ENCODE results near the gene HLF.

Gene HLF

DNA sequence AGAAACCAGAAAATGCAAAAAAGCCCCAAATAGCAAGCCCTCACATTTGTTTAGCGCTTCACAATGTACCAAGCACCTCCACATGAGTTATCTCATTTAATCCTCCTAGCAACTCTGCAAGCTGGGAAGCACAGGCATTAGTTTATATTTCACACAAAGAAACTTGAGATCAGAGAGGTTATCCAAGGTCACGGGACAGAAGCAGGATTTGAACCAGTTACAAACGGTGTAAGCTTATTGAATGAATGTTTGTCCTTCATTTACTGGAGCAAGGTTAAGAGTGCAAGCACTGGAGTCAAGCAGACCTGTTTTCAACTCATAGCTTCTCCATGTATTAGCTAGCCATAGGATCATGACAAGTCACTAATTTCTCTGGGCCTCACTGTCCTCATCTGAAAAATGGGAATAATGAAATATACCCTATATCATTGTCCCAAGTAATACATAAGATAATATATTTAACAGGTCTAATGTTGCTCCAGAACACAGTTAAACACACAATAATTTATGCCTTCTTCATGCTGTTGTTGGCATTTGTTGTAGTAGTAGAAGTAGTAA is 6.1 kb upstream of the HLF start:
- DNase-seq, result no peak

DNA sequence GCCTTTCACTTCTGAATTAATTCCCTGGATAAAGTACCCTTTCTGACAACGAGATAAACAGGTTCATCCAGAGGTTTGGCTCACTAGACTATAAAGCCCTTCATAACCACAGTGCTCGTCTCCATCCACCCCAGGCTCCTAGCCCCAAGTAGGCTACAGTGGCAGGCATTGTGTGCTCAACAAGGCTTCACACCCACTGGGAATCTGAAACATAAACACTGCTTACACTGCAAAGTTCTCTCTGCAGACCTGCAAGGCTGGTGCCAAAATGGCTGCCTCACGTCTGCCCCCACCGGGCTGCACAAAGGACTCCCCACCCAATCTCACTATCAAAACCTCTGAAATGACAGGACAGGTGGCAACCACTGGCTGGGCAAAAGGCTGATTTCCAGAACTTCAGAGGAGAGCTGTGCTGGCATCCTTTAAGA is 5.1 kb upstream of the HLF start:
- DNase-seq, result no peak

DNA sequence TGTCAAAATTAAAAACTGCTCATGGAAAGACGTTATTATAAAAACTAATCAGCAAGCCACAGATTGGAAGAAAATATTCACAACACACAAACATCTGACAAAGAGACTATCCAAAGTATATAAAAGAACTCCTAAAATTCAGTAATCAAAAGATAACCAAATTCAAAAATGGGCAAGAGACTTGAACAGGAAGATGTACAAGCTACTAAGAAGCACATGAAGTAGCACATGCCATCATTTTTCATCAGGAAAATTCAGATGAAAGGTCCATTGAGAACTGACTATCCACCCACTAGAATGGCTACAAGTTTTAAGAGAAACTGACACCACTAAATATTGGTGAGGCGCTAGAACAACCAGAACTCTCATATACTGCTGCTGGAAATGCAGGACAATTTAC is 3.4 kb upstream of the HLF start:
- no peak for DNase-seq

DNA sequence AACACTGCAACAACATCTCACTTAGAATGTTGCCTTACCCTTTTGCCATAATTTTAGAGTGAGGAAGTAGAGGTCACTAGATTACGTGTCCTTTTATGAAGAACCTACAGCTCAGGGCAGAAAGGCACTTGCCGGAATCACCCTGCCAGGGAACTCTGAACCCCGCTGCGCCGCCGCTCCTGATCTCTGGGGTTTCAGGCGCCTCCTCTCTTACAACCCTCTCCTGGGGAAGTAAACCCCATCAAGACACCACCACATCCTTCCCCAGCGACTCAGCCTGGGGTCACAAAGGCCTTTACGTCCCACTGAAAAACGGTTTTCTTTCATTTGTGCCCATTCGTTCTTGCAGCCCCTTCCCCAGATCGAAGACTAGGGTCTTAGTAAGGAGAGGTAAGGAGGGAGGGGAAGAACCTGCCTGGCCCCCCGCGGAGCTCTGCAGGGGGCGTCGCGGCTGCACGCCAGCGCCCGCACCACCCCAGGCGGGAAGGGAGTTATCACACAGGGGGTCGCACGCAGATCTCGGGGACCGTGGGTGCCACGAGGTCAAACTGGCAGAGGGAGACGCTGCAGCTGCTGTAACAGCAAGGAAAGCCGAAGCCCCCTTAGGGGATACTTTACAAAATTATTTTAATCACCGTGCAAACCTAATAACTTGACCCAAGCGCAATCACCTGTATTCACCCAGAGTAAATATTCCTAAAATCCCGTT is 1.0 kb upstream of the HLF start:
- peak; percentile 41 for DNase-seq

DNA sequence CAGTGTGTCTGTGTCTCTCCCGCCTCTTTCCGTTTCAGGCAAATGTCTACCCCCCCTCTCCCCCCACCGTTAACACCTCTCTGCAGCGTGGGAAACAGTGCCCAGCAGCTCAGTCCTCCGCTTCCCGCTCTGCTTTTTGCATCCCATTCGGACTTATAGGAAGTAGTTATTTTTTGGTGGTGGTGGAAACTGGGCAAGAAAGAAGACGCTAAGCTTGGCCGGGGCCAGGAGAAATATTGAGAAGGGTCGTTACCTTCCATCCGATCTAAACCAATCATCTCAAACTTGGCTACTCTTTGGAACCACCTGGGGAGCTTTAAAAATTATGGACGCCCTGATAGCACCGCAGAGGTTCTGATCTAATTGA is 499 bp upstream of the HLF start:
- DNase-seq, result peak; percentile 9

DNA sequence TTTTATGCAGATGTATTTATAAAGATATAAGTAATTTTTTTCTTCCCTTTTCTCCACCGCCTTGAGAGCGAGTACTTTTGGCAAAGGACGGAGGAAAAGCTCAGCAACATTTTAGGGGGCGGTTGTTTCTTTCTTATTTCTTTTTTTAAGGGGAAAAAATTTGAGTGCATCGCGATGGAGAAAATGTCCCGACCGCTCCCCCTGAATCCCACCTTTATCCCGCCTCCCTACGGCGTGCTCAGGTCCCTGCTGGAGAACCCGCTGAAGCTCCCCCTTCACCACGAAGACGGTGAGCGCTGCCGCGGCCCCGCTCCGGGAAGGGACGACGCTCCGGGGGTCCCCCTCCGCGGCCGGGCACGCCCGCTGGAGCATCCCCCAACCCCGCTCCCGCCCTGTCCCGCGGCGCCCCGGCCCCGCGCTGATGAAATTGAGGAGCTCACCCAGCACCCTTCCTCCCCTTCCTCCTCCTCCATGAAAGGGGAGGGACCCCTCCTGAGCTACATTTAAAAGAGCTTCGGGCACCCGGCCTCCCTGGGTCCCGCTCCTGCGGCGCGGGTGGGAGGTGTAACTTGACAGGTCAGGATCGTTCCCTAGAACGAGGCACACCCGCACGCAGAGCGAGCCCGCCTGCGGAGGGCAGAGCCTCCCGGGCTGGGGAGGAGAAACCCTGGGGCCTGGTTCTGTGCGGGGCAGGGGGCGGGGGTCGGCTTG is 706 bp downstream of the HLF start:
- peak; percentile 19 for DNase-seq

DNA sequence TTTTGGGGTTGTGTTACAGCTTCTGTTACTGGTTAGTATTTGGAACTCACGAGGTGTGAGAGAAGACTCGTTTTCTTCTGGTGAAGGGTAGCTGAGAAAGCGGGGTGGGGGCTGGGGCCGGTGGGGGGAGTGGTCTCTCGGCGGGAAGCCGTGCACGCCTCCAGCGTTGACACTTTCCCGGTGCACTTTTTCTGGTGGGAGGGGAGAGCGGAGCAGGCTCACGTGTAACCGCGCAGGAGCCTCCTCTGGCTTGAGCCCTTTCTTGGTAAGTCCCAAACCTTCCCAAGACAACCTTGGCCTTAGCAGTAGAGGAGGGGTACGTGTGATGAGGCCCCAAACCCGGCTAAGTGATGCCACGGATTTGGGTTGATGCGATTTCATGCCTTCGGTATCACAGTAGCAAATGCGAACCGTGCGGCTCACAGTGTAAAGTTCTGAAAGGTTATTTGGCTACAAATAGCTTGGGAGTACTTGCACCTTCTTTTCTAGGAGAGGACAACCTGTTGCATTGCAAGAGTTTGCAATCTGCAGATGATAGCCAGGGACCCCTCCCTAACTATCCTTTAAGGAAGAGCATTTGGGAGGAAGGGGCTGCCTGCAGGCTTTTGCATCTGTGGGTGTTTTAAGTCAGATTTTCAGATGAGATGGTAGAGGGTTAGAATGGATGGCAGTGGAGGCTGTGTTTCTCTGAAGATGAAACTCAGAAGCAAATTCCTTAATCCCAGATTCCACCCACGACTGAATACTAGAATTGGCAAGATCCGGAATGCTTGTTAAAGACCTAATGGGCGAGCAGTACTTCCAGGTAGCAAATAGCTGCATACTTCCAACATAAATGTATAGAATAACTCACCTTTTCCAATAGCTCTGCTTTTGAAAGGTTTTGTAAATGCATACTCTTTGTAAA is 1.5 kb downstream of the HLF start:
- peak; percentile 20 for DNase-seq

DNA sequence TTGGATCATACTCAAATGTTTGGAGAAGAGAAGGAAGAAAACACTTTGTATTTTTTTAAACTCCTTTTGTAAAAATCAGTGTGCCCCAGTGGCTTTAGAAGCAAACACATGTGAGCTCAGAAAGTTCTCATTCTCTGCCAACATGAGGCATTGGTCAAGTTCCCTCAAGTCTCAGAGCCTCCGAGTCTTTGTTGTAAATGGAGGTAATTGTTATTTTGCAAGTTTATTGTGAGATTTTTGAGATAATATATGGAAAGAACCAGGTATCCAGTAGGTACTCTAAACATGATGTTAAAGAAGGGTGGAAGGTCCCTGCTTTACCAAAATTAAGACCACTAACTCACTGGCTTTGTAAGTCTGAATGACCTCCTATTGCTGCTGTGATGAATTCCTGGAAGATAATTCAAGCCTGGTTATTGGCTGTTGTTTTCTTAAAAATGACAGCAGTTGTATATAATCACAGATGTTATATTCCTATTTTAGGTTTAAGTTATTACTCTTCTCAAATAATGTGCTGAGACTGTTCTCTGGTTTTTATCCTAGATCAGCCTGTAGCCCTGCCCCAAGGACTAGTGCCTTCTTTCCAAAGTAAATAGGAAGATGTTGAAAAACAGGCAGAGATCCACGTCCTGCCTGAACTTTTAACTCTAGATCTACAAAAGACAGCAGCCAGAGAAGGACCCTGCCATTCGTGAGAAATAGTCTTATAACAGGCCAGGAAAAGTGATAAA is 2.4 kb downstream of the HLF start:
- DNase-seq, result no peak

DNA sequence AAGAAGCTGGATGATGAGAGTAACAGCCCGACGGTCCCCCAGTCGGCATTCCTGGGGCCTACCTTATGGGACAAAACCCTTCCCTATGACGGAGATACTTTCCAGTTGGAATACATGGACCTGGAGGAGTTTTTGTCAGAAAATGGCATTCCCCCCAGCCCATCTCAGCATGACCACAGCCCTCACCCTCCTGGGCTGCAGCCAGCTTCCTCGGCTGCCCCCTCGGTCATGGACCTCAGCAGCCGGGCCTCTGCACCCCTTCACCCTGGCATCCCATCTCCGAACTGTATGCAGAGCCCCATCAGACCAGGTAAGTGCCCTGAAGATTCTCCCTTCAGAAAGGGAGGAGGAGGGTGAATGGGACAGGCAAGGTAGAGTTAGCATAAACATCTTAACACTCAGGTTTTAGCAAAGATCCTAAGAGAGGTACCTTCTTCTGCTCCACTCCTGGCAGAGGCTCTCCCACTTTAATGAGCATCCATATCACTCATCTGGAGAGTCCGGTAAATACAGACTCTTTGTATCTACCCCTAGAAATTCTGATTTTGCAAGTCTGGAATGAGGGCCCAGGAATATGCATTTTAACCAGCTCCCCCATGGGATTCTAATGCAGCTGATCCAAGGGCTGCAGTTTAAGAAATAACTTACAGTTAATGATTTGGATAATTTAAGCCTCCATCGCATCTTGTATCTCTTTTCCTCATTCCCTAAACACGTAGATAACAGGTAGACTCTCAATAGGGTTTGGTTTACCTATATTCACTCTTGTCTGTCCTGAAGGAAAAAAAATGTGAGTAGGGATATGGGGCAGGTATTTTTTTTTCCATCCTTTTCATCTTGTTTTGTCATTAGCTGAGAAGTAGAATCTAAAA is 3.3 kb downstream of the HLF start:
- no peak for DNase-seq

DNA sequence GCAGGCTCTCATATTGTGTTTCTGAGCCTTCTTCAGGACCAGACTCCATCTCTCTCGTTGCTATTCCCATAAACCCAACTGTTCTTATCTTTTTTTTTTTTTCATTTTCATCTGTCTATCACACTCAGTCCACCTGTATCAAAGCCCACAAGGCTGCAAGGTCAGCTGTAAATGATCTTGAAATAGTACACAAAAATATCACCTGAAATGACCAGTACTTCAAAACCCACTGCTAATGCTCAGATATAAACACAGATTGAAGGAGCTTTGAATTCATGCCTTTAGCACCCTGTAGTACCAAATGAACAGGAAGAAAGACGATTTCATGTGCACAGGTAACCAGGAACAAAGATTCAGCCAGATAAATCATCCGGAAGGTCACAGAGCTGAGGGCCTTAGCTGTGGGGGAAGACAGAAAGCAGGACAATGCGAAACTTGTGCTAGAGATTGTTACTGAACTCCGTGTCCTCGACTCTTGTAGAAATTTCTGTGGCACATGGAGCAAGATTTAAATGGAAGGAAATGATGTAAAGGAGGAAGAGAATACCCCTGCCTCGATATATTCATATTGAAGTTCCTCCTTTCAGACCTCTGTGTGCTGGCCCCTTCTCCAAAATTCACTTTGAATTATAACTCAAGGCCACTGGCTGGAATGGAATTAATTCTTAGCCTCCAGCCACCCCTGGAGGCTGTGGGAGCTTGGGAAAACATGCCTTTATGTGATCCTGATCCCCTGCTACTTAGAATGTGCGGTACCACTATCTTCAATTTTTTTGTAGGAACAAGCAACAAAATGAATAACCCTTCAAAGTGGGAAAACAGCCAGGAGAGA is 4.1 kb downstream of the HLF start:
- no peak for DNase-seq

DNA sequence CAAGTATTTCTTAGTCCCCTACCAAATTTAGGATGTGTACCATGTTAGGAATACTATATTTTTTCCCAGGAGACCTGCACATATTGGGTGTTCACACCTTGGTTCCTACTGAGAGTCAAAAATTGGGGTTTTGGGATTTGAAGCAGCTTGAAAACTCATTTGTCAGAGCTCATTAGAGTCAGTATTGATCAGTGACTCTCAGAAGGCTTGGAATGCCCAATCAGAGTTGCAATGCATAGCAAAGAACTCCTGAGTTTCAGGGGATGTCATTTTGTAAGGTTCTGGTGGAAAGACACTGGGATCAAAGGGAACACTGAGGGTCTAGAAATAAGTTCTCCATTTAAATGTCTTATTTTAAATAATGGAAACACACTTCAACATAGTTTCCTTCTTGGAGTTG is 5.1 kb downstream of the HLF start:
- no peak for DNase-seq

DNA sequence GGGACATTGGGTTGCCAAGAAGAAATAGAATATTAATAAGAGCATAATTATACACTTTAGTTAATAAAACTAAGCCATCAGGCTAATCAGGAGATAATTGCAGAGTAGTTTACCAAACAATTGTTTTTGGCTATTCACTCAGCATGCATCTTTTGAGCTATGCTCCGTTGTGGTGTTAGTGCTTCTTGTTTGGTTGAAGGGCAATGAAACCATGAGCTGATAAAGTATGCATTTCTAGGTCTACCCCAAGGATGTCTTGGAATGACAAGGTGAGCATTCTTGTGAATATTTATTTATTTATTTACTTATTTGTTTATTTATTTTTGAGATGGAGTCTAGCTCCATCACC is 6.4 kb downstream of the HLF start:
- DNase-seq, result no peak

DNA sequence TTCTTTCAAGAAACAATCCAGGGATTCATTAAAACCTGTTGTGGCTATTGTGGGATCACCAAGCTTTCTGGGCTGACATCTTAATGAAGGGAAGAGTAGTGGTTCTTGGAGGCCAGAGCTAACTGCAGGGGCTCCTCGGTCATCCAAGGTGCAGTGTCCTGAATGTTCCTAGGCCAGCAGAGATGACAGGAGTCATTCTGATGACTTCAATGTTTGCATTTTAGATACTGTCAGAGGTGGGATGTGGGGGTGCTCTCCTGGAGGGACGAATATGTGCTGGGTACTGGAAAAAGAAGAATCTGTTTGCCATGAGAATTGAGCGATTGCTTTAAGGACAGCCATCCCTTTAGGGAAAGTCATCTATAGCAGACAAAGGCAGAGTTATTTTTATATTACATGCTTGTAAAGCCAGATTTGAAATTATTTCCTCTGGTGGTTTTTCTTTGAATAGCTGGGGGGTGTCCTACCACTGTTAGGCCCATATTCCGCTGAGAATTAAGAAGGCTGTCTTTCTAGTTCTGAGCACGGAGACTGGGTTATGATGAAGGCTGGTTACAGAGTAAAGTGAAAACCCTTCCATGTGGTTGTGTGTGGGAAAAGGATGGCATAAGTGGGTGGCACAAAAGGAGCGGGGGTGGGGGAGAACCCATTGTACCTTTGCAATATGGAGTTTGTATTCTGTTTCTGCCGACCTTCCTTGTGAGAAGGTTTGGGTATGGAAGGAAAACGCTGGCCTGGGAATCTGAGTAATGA is 7.4 kb downstream of the HLF start:
- no peak for DNase-seq

DNA sequence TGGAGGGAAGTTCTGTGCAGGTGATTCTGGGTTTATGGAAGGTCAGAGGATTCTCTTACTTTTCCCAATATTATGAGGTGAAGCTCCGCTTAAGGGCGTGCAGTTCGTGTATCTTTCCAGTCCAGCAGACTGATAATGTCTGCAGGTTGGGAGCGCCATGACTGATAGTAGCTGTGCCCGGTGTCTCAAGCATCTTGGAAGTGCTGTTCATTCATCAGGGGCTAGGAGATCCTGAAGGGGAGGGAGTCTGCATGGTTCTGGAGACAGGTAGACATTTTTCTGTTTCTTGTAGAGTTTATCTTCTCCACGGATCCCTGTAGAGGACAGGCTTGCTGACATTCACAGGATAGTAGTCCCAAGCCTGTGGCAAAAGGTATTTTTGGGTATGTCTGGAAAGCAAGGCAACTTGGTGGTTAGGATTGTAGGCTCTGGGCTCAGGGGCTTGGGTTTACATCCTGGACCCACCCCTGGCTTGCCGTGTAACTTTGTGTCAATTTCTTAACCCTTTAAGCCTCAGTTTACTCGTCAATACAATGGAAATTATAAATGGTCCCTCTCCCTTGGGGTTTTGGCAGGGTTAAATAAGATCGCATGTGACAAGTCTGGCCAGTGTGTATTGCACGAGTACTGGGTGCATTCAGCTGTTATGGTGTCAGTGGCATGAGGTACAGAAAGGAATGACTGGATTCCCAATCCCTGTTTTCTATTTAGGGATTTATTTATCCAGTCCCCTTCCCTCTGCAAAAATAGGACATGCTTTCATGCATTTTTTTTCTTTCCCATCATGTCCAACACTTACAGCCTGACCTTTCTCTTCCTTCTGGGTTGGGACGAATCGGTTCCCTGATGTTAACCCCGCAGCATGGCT is 8.2 kb downstream of the HLF start:
- DNase-seq, result no peak

DNA sequence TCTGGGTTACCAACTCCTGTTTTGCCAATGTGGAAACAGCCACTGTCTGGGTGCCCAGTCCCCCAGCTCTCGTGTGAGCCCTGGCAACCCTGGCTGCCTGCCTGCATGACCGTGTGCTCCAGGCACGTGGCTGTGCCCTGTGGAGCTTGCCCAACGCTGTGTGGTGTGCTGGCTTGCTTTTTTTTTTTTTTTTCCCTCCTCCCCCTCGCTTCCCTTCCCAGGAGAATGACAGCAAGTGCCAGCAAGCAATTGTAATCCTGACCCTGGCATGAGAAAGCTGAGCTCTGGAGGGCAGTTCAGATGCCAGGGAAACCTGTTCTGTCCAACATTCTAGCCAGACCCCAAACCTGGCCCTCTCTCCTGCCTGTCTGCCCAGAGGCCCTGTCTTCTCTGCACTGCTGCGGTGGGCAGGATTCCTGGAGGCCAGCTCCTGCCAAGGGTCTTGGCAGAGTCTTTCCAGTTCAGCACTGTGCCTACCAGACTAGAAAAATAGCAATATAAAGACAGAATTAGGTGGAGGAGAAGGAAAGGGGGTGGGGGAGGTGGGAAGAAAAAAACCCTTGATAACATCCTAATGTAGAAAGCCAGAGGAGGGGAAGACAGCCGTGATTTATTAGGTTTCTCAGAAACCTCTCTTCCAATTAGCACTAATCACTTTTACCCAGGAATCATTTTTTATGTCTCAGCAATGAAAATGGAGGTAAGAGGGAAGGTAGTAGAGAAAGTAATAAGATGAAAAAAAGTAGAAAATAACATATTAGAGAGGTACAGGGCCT is 9.0 kb downstream of the HLF start:
- DNase-seq, result no peak

DNA sequence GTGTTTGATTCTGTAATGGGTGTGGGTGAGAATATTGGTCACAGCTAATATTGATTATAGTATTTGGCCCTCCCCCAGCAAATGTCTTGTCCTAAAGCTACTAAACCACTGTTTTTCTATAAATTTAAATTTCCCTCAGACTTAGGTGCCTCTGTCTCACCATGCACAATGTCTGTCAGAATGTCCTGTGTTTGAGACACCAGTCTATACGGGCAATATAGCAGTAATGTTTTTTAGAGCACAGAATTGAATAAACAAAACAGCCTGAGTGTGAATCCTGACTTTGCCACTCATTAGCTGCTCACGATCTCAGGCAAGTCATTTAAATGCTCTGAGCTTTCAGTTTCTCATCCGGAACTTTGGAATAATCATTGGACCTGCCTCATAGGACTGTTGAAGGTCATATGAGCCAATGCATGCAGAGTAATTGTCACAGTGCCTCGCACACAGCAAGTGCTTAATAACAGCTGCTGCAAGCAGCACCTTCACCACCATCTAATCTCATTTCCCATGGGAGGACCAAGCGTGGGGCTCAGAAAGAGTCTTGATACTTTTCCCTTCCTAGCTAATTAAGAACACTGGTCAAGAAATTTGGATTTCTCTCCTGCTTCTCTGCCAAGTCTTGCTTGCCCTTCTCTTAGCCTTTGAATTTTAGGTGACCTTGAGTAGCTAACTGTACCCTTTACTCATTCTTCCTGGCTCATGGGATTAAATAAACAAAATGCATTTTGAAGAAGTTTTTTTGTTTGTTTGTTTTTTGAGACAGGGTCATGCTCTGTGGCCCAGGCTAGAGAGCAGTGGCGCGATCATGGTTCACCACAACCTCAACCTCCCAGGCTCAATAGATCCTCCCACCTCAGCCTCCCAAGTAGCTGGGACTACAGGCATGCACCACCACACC is 9.8 kb downstream of the HLF start:
- no peak for DNase-seq

Measured in CD4-positive, alpha-beta T cell treated with Interleukin-6 for 4 hours (primary cell).